ENCODE measurements around the gene LCA5L. TPM values are rescaled to one million over a fixed set of nuclear protein-coding genes. Genes with fewer than 3 reads are reported as not detected.

The LCA5L gene
- not detected in 2 replicates for total RNA-seq

GRCh38 chr21:39445321-39446269 is at the start of gene LCA5L:
TSS of gene LCA5L (minus strand) at chr21:39445778. CDS start at chr21:39428493, 17,285 bp downstream.
- Mint-ChIP-seq H3K9me3 (no peaks in the 10 kb centered on the region), H3K27me3 (ENCODE audit: insufficient read depth) (peaks cover 33% of the 10 kb centered on the region), H3K27ac (peak within 1 kb of the TSS; percentile 95), H3K4me3 (peak within 1 kb of the TSS; percentile 93), H3K4me1 (ENCODE audit: low read depth) (peaks cover 14% of the 10 kb centered on the region), H3K36me3 (ENCODE audit: low read depth) (no peaks in the 10 kb centered on the region)
- intact Hi-C loops (cut with micrococcal nuclease), result loop anchor here (1.0 to 2.0 kb wide), 6 partner anchors 57 to 460 kb away; partner anchors contain the start of genes BRWD1, HMGN1 and PSMG1
- peak; percentile 90 for DNase-seq (ENCODE audit: low spot score)

- no peak overlapping the region for H3K27ac Mint-ChIP-seq
Observed at GRCh38 chr21:39489380-39489924, 43.9 kb upstream of the LCA5L start.

GRCh38 chr21:39484711-39485276 is 39.2 kb upstream of the LCA5L start:
- intact Hi-C loops (cut with micrococcal nuclease), result no loop called here

More at GRCh38 chr21:39489380-39489924, 43.9 kb upstream of the LCA5L start:
- Mint-ChIP-seq H3K9me3 (no peaks in the 10 kb centered on the region), H3K27me3 (ENCODE audit: insufficient read depth) (no peaks in the 10 kb centered on the region), H3K4me1 (ENCODE audit: low read depth) (no peaks in the 10 kb centered on the region), H3K4me3 (no peak overlapping the region), H3K36me3 (ENCODE audit: low read depth) (no peaks in the 10 kb centered on the region)
- DNase-seq (ENCODE audit: low spot score), result no peak
- intact Hi-C loops (cut with micrococcal nuclease), result no loop called here

GRCh38 chr21:39483917-39484316 is 38.3 kb upstream of the LCA5L start:
- Mint-ChIP-seq H3K9me3 (no peaks in the 10 kb centered on the region), H3K4me1 (ENCODE audit: low read depth) (no peaks in the 10 kb centered on the region), H3K4me3 (no peak overlapping the region), H3K27me3 (ENCODE audit: insufficient read depth) (peaks cover 2% of the 10 kb centered on the region), H3K27ac (no peak overlapping the region), H3K36me3 (ENCODE audit: low read depth) (no peaks in the 10 kb centered on the region)
- intact Hi-C loops (cut with micrococcal nuclease), result no loop called here
- DNase-seq (ENCODE audit: low spot score), result no peak

More at GRCh38 chr21:39484711-39485276, 39.2 kb upstream of the LCA5L start:
- peaks cover 2% of the 10 kb centered on the region for H3K27me3 Mint-ChIP-seq (ENCODE audit: insufficient read depth)
- H3K4me3 Mint-ChIP-seq, result no peak overlapping the region
- DNase-seq (ENCODE audit: low spot score), result no peak
- no peak overlapping the region for H3K27ac Mint-ChIP-seq
- H3K4me1 Mint-ChIP-seq (ENCODE audit: low read depth), result no peaks in the 10 kb centered on the region
- H3K9me3 Mint-ChIP-seq, result no peaks in the 10 kb centered on the region
- H3K36me3 Mint-ChIP-seq (ENCODE audit: low read depth), result no peaks in the 10 kb centered on the region

GRCh38 chr21:39481886-39482285 is 36.3 kb upstream of the LCA5L start:
- no peaks in the 10 kb centered on the region for H3K9me3 Mint-ChIP-seq
- no peak overlapping the region for H3K27ac Mint-ChIP-seq
- no peaks in the 10 kb centered on the region for H3K4me1 Mint-ChIP-seq (ENCODE audit: low read depth)
- H3K27me3 Mint-ChIP-seq (ENCODE audit: insufficient read depth), result peaks cover 2% of the 10 kb centered on the region
- H3K4me3 Mint-ChIP-seq, result no peak overlapping the region
- intact Hi-C loops (cut with micrococcal nuclease), result no loop called here
- H3K36me3 Mint-ChIP-seq (ENCODE audit: low read depth), result no peaks in the 10 kb centered on the region
- no peak for DNase-seq (ENCODE audit: low spot score)

- H3K4me1 Mint-ChIP-seq (ENCODE audit: low read depth), result no peaks in the 10 kb centered on the region
- no peak for DNase-seq (ENCODE audit: low spot score)
- H3K27me3 Mint-ChIP-seq (ENCODE audit: insufficient read depth), result peaks cover 2% of the 10 kb centered on the region
- H3K9me3 Mint-ChIP-seq, result no peaks in the 10 kb centered on the region
- intact Hi-C loops (cut with micrococcal nuclease), result no loop called here
- H3K27ac Mint-ChIP-seq, result no peak overlapping the region
- H3K36me3 Mint-ChIP-seq (ENCODE audit: low read depth), result no peaks in the 10 kb centered on the region
- H3K4me3 Mint-ChIP-seq, result no peak overlapping the region
Observed at GRCh38 chr21:39480271-39480670, 34.7 kb upstream of the LCA5L start.

- H3K9me3 Mint-ChIP-seq, result no peaks in the 10 kb centered on the region
- H3K4me3 Mint-ChIP-seq, result no peak overlapping the region
- peaks cover 2% of the 10 kb centered on the region for H3K27me3 Mint-ChIP-seq (ENCODE audit: insufficient read depth)
- no peak overlapping the region for H3K27ac Mint-ChIP-seq
- no peak for DNase-seq (ENCODE audit: low spot score)
- no peaks in the 10 kb centered on the region for H3K36me3 Mint-ChIP-seq (ENCODE audit: low read depth)
- no peaks in the 10 kb centered on the region for H3K4me1 Mint-ChIP-seq (ENCODE audit: low read depth)
- intact Hi-C loops (cut with micrococcal nuclease), result no loop called here
Observed at GRCh38 chr21:39479814-39480182, 34.2 kb upstream of the LCA5L start.

- no peak overlapping the region for H3K4me3 Mint-ChIP-seq
- H3K9me3 Mint-ChIP-seq, result no peaks in the 10 kb centered on the region
- intact Hi-C loops (cut with micrococcal nuclease), result no loop called here
- peaks cover 2% of the 10 kb centered on the region for H3K27me3 Mint-ChIP-seq (ENCODE audit: insufficient read depth)
- no peak for DNase-seq (ENCODE audit: low spot score)
- H3K36me3 Mint-ChIP-seq (ENCODE audit: low read depth), result no peaks in the 10 kb centered on the region
- no peak overlapping the region for H3K27ac Mint-ChIP-seq
- no peaks in the 10 kb centered on the region for H3K4me1 Mint-ChIP-seq (ENCODE audit: low read depth)
Observed at GRCh38 chr21:39479164-39479813, 33.7 kb upstream of the LCA5L start.

GRCh38 chr21:39474611-39475010 is 29.0 kb upstream of the LCA5L start:
- no peak overlapping the region for H3K27ac Mint-ChIP-seq
- intact Hi-C loops (cut with micrococcal nuclease), result no loop called here
- no peaks in the 10 kb centered on the region for H3K9me3 Mint-ChIP-seq
- H3K27me3 Mint-ChIP-seq (ENCODE audit: insufficient read depth), result no peaks in the 10 kb centered on the region
- no peaks in the 10 kb centered on the region for H3K4me1 Mint-ChIP-seq (ENCODE audit: low read depth)
- no peak overlapping the region for H3K4me3 Mint-ChIP-seq
- no peak for DNase-seq (ENCODE audit: low spot score)
- H3K36me3 Mint-ChIP-seq (ENCODE audit: low read depth), result no peaks in the 10 kb centered on the region

GRCh38 chr21:39472786-39473185 is 27.2 kb upstream of the LCA5L start:
- DNase-seq (ENCODE audit: low spot score), result no peak

GRCh38 chr21:39471598-39471997 is 26.0 kb upstream of the LCA5L start:
- intact Hi-C loops (cut with micrococcal nuclease), result no loop called here
- Mint-ChIP-seq H3K9me3 (no peaks in the 10 kb centered on the region), H3K27me3 (ENCODE audit: insufficient read depth) (peaks cover 4% of the 10 kb centered on the region), H3K4me1 (ENCODE audit: low read depth) (no peaks in the 10 kb centered on the region), H3K36me3 (ENCODE audit: low read depth) (no peaks in the 10 kb centered on the region), H3K4me3 (no peak overlapping the region), H3K27ac (no peak overlapping the region)
- no peak for DNase-seq (ENCODE audit: low spot score)

More at GRCh38 chr21:39472786-39473185, 27.2 kb upstream of the LCA5L start:
- Mint-ChIP-seq H3K4me3 (no peak overlapping the region), H3K4me1 (ENCODE audit: low read depth) (no peaks in the 10 kb centered on the region), H3K27me3 (ENCODE audit: insufficient read depth) (peaks cover 4% of the 10 kb centered on the region), H3K9me3 (no peaks in the 10 kb centered on the region), H3K27ac (no peak overlapping the region), H3K36me3 (ENCODE audit: low read depth) (no peaks in the 10 kb centered on the region)
- intact Hi-C loops (cut with micrococcal nuclease), result no loop called here

- intact Hi-C loops (cut with micrococcal nuclease), result no loop called here
- H3K27me3 Mint-ChIP-seq (ENCODE audit: insufficient read depth), result peaks cover 4% of the 10 kb centered on the region
- H3K4me1 Mint-ChIP-seq (ENCODE audit: low read depth), result no peaks in the 10 kb centered on the region
- H3K27ac Mint-ChIP-seq, result no peak overlapping the region
- no peaks in the 10 kb centered on the region for H3K36me3 Mint-ChIP-seq (ENCODE audit: low read depth)
- no peak overlapping the region for H3K4me3 Mint-ChIP-seq
- DNase-seq (ENCODE audit: low spot score), result no peak
- peaks cover 3% of the 10 kb centered on the region for H3K9me3 Mint-ChIP-seq
Observed at GRCh38 chr21:39468559-39468958, 23.0 kb upstream of the LCA5L start.
